AG04450 (cell line): ENCODE results near the gene OSBPL2. TPM values are rescaled to one million over a fixed set of nuclear protein-coding genes. Genes with fewer than 3 reads are reported as not detected.

Experiments used
- CTCF ChIA-PET: fragments of 300-600, 350-600 bp; formaldehyde crosslinking; extraction: SDS; loops from one replicate; lab custom pipeline; 2022; ENCODE audit warnings: antibody characterized with exemption, inconsistent platforms; lab: Charles Lee
- POLR2A ChIA-PET: fragments of 350-600 bp; formaldehyde crosslinking; extraction: SDS; loops from one replicate; lab custom pipeline; 2021; ENCODE audit warnings: antibody characterized with exemption, inconsistent platforms; lab: Yijun Ruan, JAX
- DNase-seq: peaks from one replicate; pipeline ENCODE4 v3.0.0-alpha.2; 2011; ENCODE audit warnings: low read depth, low spot score
- H3K27ac ChIP-seq: one replicate; pipeline ENCODE4 v1.5.1; 2012; ENCODE audit warnings: low read depth, low read length, control low read depth
- H3K27me3 ChIP-seq: one replicate; pipeline ENCODE4 v1.6.0; 2012; ENCODE audit warnings: low read length; ENCODE audit not compliant: control insufficient read depth, insufficient read depth
- H3K4me3 ChIP-seq: 2 replicates; pipeline ENCODE4 v1.5.1; 2011; ENCODE audit warnings: mild to moderate bottlenecking, low read depth, low read length, control low read depth
- H3K9me3 ChIP-seq: 2 replicates; pipeline ENCODE4 v1.5.1; 2012; ENCODE audit warnings: low read length; ENCODE audit not compliant: control insufficient read depth, insufficient read depth
- CTCF ChIP-seq: IDR thresholded peaks from 2 replicates; pipeline ENCODE4 v1.5.1; 2011; ENCODE audit warnings: low read depth, low read length, control low read depth, inconsistent platforms
- polyA plus RNA-seq: library from polyadenylated mRNA; depleted of rRNA; stranded (reverse); fragments of >200 nt; gene quantifications from 2 replicates; pipeline ENCODE4 v1.2.3, GENCODE V29; 2011

OSBPL2 gene
- polyA plus RNA-seq, 1 experiment, result 18.5 TPM

DNA sequence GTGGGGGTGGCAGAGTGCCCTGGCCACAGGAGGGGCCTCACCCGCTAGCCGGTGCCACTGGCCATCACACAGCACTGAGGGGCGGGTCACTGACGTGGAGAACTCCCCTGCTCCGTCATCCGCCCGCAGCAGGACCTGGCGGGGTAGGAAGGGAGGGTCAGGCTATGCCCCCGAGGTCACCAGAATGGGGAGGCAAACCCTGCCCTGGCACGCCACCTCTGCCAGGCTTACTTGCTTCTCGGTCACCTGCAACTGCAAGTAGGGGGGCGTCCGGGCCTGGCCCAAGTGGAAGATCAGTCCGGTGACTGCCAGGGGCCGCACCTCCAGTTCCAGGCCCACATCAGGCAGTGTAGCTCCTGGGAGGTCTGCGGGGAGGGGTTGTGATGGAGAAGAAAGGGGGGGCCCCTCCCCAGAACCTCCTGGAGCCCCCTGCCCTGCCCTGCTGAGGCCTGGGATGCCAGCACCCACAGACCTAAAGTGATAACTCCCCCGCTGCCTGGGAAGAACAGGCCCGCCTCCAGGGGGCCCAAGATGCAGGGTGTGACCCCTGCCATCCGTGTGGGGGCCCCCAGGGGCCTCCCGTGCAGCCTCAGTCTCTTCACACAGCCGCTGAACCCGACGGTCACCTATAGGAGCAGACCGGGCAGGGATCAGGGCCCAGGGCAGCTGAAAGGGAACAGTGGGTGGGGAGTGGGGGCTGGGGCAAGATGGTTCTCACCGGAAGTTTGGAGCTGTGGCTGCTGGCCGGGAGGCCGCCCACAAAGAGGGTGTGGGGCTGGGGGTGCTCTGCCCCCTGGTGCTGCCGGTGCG, 71.8 kb downstream of the OSBPL2 start:
- Histone ChIP-seq H3K4me3 (no peak overlapping the region), H3K27me3 (no peaks in the 10 kb centered on the region), H3K27ac (no peak overlapping the region), H3K9me3 (no peaks in the 10 kb centered on the region; the same call in 1 of the 2 replicates)
- TF ChIP-seq CTCF, result no peak; the same call in 1 of the 2 replicates
- no peak for DNase-seq
- ChIA-PET POLR2A (no interaction called here), CTCF (no interaction called here)

DNA sequence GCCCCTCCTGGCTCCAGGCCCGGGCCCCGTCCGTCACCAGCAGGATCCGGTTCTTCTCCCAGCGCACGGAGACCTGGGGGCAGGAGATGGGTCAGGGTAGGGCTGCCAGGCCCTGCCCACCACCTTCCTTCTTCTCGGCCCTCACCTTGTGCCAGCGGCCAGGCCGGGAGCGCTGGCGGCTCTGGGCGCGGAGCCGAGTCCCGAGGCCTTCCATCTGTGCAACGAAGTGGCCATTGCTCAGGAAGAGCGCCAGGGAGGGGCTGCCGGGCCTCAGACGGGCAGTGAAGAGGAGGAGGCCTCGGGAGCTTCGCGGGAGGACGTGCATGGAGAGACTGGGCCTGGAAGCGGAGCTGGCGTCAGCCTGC, 72.4 kb downstream of the OSBPL2 start:
- POLR2A ChIA-PET, result no interaction called here
- Histone ChIP-seq H3K27me3 (no peaks in the 10 kb centered on the region), H3K4me3 (no peak overlapping the region), H3K27ac (no peak overlapping the region), H3K9me3 (no peaks in the 10 kb centered on the region; the same call in 1 of the 2 replicates)
- CTCF ChIA-PET, result no interaction called here
- no peak for TF ChIP-seq CTCF
- DNase-seq, result no peak

DNA sequence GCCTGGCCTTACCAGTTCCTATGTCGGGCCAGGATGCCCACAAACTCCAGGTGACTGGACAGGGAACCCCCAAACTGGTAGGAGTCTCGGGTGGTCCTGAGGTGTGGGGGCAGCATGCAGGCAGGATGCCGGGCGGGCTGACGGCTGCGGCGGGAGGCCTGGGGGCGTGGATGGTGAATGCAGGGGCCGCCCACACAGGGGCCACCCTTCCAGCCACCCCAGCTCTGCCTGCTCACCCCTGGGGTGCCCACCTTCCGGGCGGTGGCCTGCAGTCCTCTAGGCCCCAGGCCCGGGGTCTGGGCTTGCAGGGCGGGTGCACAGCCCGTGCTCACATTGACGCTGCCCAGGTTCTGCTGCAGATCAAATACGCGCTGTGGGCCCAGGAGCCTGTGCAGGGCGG, 72.8 kb downstream of the OSBPL2 start:
- Histone ChIP-seq H3K9me3 (no peaks in the 10 kb centered on the region; the same call in 1 of the 2 replicates), H3K27me3 (no peaks in the 10 kb centered on the region), H3K4me3 (no peak overlapping the region), H3K27ac (no peak overlapping the region)
- POLR2A ChIA-PET, result no interaction called here
- no peak for TF ChIP-seq CTCF
- CTCF ChIA-PET, result no interaction called here
- DNase-seq, result no peak

- Histone ChIP-seq H3K27ac (no peak overlapping the region), H3K27me3 (no peaks in the 10 kb centered on the region), H3K9me3 (peaks cover under 1% of the 10 kb centered on the region; the same call in 1 of the 2 replicates), H3K4me3 (no peak overlapping the region)
- no peak for TF ChIP-seq CTCF
- ChIA-PET POLR2A (no interaction called here), CTCF (interaction anchor here (0.7 kb wide), 1 partner anchor 98 kb away, joined by 4 read pairs; no protein-coding TSS in a partner anchor)
- DNase-seq, result no peak
These were observed 73.7 kb downstream of the OSBPL2 start for GRCh38 chr20:62311832-62312661.

DNA sequence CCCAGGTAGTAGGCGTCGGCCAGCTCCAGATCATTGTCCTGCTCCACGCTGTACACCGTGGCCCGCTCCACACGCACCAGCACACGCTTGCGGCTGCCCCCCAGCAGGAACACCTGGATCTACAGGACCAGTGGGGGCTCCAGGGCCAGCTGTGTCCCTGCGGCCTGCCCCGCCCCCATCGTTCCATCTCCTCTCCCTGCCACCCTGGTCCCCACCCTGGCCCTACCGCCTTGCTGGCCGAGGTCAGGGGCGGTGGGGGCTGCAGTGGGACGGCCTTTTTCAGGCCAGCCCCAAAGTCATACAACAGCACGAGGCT, 74.3 kb downstream of the OSBPL2 start:
- ChIA-PET POLR2A (no interaction called here), CTCF (interaction anchor here (0.7 kb wide), 1 partner anchor 98 kb away, joined by 4 read pairs; no protein-coding TSS in a partner anchor)
- H3K4me3 ChIP-seq, result no peak overlapping the region
- no peak for DNase-seq
- no peak for TF ChIP-seq CTCF
- H3K9me3 ChIP-seq, result peaks cover 5% of the 10 kb centered on the region; the same call in 1 of the 2 replicates
- H3K27me3 ChIP-seq, result no peaks in the 10 kb centered on the region
- no peak overlapping the region for H3K27ac ChIP-seq
